Frontal cortex (tissue), 4 donors: ENCODE data around the gene PROK2. TPM values are rescaled to one million over a fixed set of nuclear protein-coding genes. Genes with fewer than 3 reads are reported as not detected.

Experiments
- DNase-seq, 2 donors: peaks; one replicate each; pipeline ENCODE4 v3.0.0; 2012; ENCODE audit warnings: low spot score in 2 of 2
- FAIRE-seq: peaks from 2 replicates; lab custom pipeline; 2012; peaks lifted over from hg19 to GRCh38; lab: Jason Lieb, UNC
- total RNA-seq: library from RNA; depleted of rRNA; stranded (reverse); fragments of >200 nt; gene quantifications from one replicate; pipeline ENCODE4 v1.2.3, GENCODE V29; 2014
- donor health status: control.
- donor health status: control.
- donor health status: control.

Gene PROK2
- total RNA-seq = 3.7 TPM

GRCh38 chr3:71784914-71785531, at the start of gene PROK2:
PROK2 (minus strand) TSS chr3:71785148; CDS start chr3:71785052, 96 bp downstream.
- DNase-seq (peak; percentile 41 to 55), FAIRE-seq (no peak)

GRCh38 chr3:71831599-71831998, 46.7 kb upstream of the PROK2 start:
- no peak for FAIRE-seq
- DNase-seq = no peak

- FAIRE-seq = no peak
Measured at GRCh38 chr3:71825551-71826283, 40.8 kb upstream of the PROK2 start.

GRCh38 chr3:71821116-71821515, 36.2 kb upstream of the PROK2 start:
- FAIRE-seq (no peak), DNase-seq (no peak)

More at GRCh38 chr3:71825551-71826283, 40.8 kb upstream of the PROK2 start:
- no peak for DNase-seq

- DNase-seq (no peak), FAIRE-seq (no peak)
Measured at GRCh38 chr3:71817262-71817661, 32.3 kb upstream of the PROK2 start.

GRCh38 chr3:71816767-71817156, 31.8 kb upstream of the PROK2 start:
- DNase-seq = no peak
- no peak for FAIRE-seq

- FAIRE-seq (no peak), DNase-seq (no peak)
Measured at GRCh38 chr3:71815340-71816067, 30.6 kb upstream of the PROK2 start.

- DNase-seq (no peak), FAIRE-seq (no peak)
Measured at GRCh38 chr3:71813704-71814103, 28.8 kb upstream of the PROK2 start.

GRCh38 chr3:71813073-71813472, 28.1 kb upstream of the PROK2 start:
- DNase-seq (no peak), FAIRE-seq (peak; percentile 96)

- no peak for DNase-seq
- no peak for FAIRE-seq
Measured at GRCh38 chr3:71810056-71810455, 25.1 kb upstream of the PROK2 start.

- FAIRE-seq (no peak), DNase-seq (no peak)
Measured at GRCh38 chr3:71809321-71810026, 24.5 kb upstream of the PROK2 start.

GRCh38 chr3:71806736-71807135, 21.8 kb upstream of the PROK2 start:
- no peak for FAIRE-seq
- no peak for DNase-seq

- FAIRE-seq (no peak), DNase-seq (no peak)
Measured at GRCh38 chr3:71805691-71806090, 20.7 kb upstream of the PROK2 start.

- no peak for FAIRE-seq
- DNase-seq = no peak
Measured at GRCh38 chr3:71805199-71805598, 20.3 kb upstream of the PROK2 start.

- FAIRE-seq = no peak
- DNase-seq = no peak
Measured at GRCh38 chr3:71803248-71803647, 18.3 kb upstream of the PROK2 start.

GRCh38 chr3:71801986-71802385, 17.0 kb upstream of the PROK2 start:
- DNase-seq (no peak), FAIRE-seq (no peak)

- FAIRE-seq (no peak), DNase-seq (no peak)
Measured at GRCh38 chr3:71800023-71800422, 15.1 kb upstream of the PROK2 start.

GRCh38 chr3:71797455-71797854, 12.5 kb upstream of the PROK2 start:
- no peak for FAIRE-seq

GRCh38 chr3:71796290-71796689, 11.3 kb upstream of the PROK2 start:
- FAIRE-seq (no peak), DNase-seq (no peak)

More at GRCh38 chr3:71797455-71797854, 12.5 kb upstream of the PROK2 start:
- DNase-seq = no peak

- FAIRE-seq = no peak
- no peak for DNase-seq
Measured at GRCh38 chr3:71791634-71792033, 6.7 kb upstream of the PROK2 start.
